OCI-LY3 (cell line): Measurements from ENCODE around the gene HOOK2.

Experiments
- H2AFZ ChIP-seq: fragments of 200-600, 300-600 bp; shearing (Covaris generic); 2 replicates; pipeline ENCODE4 v1.6.0; 2014; ENCODE audit warnings: antibody characterized with exemption, low read depth, low read length
- H3K27ac ChIP-seq: fragments of 200-600, 300-600 bp; sonication (generic); 2 replicates; pipeline ENCODE4 v1.5.1; 2014; ENCODE audit warnings: mild to moderate bottlenecking, low read length, moderate library complexity, mixed read lengths
- H3K27me3 ChIP-seq: fragments of 200-600, 300-600 bp; sonication (generic); 2 replicates; pipeline ENCODE4 v1.6.1; 2014; ENCODE audit warnings: low read depth, low read length, mixed read lengths
- H3K36me3 ChIP-seq: fragments of 200-600, 300-600 bp; sonication (generic); replicated peaks from 2 replicates; pipeline ENCODE3; 2014; ENCODE audit warnings: low read depth, low read length, mixed read lengths
- H3K4me1 ChIP-seq: fragments of 300-600, 200-600 bp; sonication (generic); 2 replicates; pipeline ENCODE4 v1.6.1; 2014; ENCODE audit warnings: low read length, mixed read lengths
- H3K4me2 ChIP-seq: fragments of 200-600, 300-600 bp; sonication (generic); 2 replicates; pipeline ENCODE4 v1.6.1; 2014; ENCODE audit warnings: low read length, mixed read lengths
- H3K4me3 ChIP-seq: fragments of 300-600, 200-600 bp; sonication (generic); 2 replicates; pipeline ENCODE4 v1.5.1; 2014; ENCODE audit warnings: antibody characterized with exemption, mild to moderate bottlenecking, low read length, moderate library complexity
- H3K79me2 ChIP-seq: fragments of 300-600, 200-600 bp; shearing (Covaris generic); 2 replicates; pipeline ENCODE4 v1.6.1; 2014; ENCODE audit warnings: mild to moderate bottlenecking, low read length, mixed read lengths
- H3K9ac ChIP-seq: fragments of 300-600, 200-600 bp; shearing (Covaris generic); 2 replicates; pipeline ENCODE4 v1.6.0; 2014; ENCODE audit warnings: mild to moderate bottlenecking, low read length, moderate library complexity
- H3K9me3 ChIP-seq: fragments of 200-600, 300-600 bp; shearing (Covaris generic); 2 replicates; pipeline ENCODE4 v1.6.1; 2014; ENCODE audit warnings: low read length, mixed read lengths; ENCODE audit not compliant: insufficient read depth
- H4K20me1 ChIP-seq: fragments of 200-600, 300-600 bp; sonication (generic); 2 replicates; pipeline ENCODE4 v1.6.1; 2016; ENCODE audit warnings: low read length, mixed read lengths; ENCODE audit not compliant: insufficient read depth
- CTCF ChIP-seq: fragments of 200-600, 300-600 bp; sonication (generic); IDR thresholded peaks from 2 replicates; pipeline ENCODE4 v1.5.1; 2014; ENCODE audit warnings: antibody characterized with exemption, low read length, low read depth
- EZH2phosphoT487 ChIP-seq: fragments of 200-600 bp; shearing (Covaris generic); IDR thresholded peaks from 2 replicates; pipeline ENCODE4 v1.6.1; 2018; ENCODE audit warnings: antibody characterized with exemption, mixed run types, low read depth

Gene HOOK2

GRCh38 chr19:12793290-12794195, 18.2 kb upstream of the HOOK2 start:
- H3K9ac ChIP-seq, result peak overlapping the region; percentile 98
- peaks cover 19% of the 10 kb centered on the region for H3K36me3 ChIP-seq
- no peaks in the 10 kb centered on the region for H3K9me3 ChIP-seq
- peaks cover 4% of the 10 kb centered on the region; the same call in 1 of the 2 replicates for H4K20me1 ChIP-seq
- H3K4me2 ChIP-seq, result peak overlapping the region; percentile 75
- 0 out of 2 replicates have a peak, but pooled peaks have one; percentile 16 for TF ChIP-seq CTCF
- no peak for TF ChIP-seq EZH2phosphoT487
- H3K4me3 ChIP-seq, result peak overlapping the region; percentile 87
- H3K79me2 ChIP-seq, result peaks cover 55% of the 10 kb centered on the region
- H3K4me1 ChIP-seq, result peaks cover 40% of the 10 kb centered on the region
- no peak overlapping the region for H2AFZ ChIP-seq
- no peaks in the 10 kb centered on the region for H3K27me3 ChIP-seq
- peak overlapping the region; percentile 92 for H3K27ac ChIP-seq

GRCh38 chr19:12792853-12793289, 17.5 kb upstream of the HOOK2 start:
- H4K20me1 ChIP-seq, result peaks cover 4% of the 10 kb centered on the region; the same call in 1 of the 2 replicates
- H2AFZ ChIP-seq, result no peak overlapping the region
- peak overlapping the region; percentile 75 for H3K4me2 ChIP-seq
- peaks cover 19% of the 10 kb centered on the region for H3K36me3 ChIP-seq
- peaks cover 55% of the 10 kb centered on the region for H3K79me2 ChIP-seq
- H3K4me1 ChIP-seq, result peaks cover 47% of the 10 kb centered on the region
- H3K9ac ChIP-seq, result peak overlapping the region; percentile 98
- no peaks in the 10 kb centered on the region for H3K27me3 ChIP-seq
- TF ChIP-seq CTCF (no peak), EZH2phosphoT487 (no peak)
- H3K9me3 ChIP-seq, result no peaks in the 10 kb centered on the region
- H3K4me3 ChIP-seq, result peak overlapping the region; percentile 87
- H3K27ac ChIP-seq, result peak overlapping the region; percentile 92

GRCh38 chr19:12792051-12792852, 16.9 kb upstream of the HOOK2 start:
- Histone ChIP-seq H4K20me1 (peaks cover 4% of the 10 kb centered on the region; the same call in 1 of the 2 replicates), H3K9ac (peak overlapping the region; percentile 98), H3K79me2 (peaks cover 55% of the 10 kb centered on the region), H3K27me3 (no peaks in the 10 kb centered on the region), H3K4me3 (peak overlapping the region; percentile 87), H3K4me1 (peaks cover 53% of the 10 kb centered on the region), H3K36me3 (peaks cover 19% of the 10 kb centered on the region), H3K27ac (peak overlapping the region; percentile 92), H3K9me3 (no peaks in the 10 kb centered on the region), H3K4me2 (peak overlapping the region; percentile 75), H2AFZ (no peak overlapping the region)
- no peak for TF ChIP-seq CTCF
- TF ChIP-seq EZH2phosphoT487, result no peak
